Right atrium auricular region (tissue), 2 donors: ENCODE measurements around the gene SLC39A9. TPM values are rescaled to one million over a fixed set of nuclear protein-coding genes. Genes with fewer than 3 reads are reported as not detected.
A peak's percentile ranks its signal among the peaks of the same experiment; 100 is the strongest.

Experiments used
- DNase-seq: peaks from one replicate; pipeline ENCODE4 v3.0.0-alpha.2; 2019; ENCODE audit warnings: low spot score
- H3K27ac ChIP-seq, 2 donors: fragments of 200-600 bp; sonication (generic); 1 replicate in 1 of 2; 2 replicates in 1 of 2; pipeline ENCODE4 v1.5.1; 2016 to 2019
- H3K27me3 ChIP-seq, 2 donors: fragments of 200-600 bp; sonication (generic); one replicate each; pipeline versions ENCODE4 v1.5.1 to v1.6.0; 2017 to 2019
- H3K36me3 ChIP-seq: fragments of 200-600 bp; sonication (generic); one replicate; pipeline ENCODE4 v1.5.1; 2016
- H3K4me1 ChIP-seq, 2 donors: fragments of 200-600 bp; sonication (generic); one replicate each; pipeline versions ENCODE4 v1.5.1 to v1.6.0; 2017 to 2019
- H3K4me3 ChIP-seq, 2 donors: fragments of 200-600 bp; sonication (generic); 1 replicate in 1 of 2; 2 replicates in 1 of 2; pipeline ENCODE4 v1.5.1; 2017 to 2019; ENCODE audit warnings: mild to moderate bottlenecking in 1 of 2, moderate library complexity in 1 of 2
- H3K9me3 ChIP-seq, 2 donors: fragments of 200-600 bp; sonication (generic); one replicate each; pipeline ENCODE4 v1.5.1; 2019
- CTCF ChIP-seq, 2 donors: fragments of 200-600 bp; sonication (generic); IDR thresholded peaks; one replicate each; pipeline ENCODE4 v1.5.1; 2019; ENCODE audit warnings: antibody characterized with exemption in 2 of 2
- total RNA-seq, 2 donors: library from RNA; depleted of rRNA; stranded (reverse); fragments of >200 nt; gene quantifications; one replicate each; pipeline ENCODE4 v1.1.0, GENCODE V29; 2016

The SLC39A9 gene
- total RNA-seq, 2 donors from 2014 or later = 29.3 to 37.5 TPM

DNA sequence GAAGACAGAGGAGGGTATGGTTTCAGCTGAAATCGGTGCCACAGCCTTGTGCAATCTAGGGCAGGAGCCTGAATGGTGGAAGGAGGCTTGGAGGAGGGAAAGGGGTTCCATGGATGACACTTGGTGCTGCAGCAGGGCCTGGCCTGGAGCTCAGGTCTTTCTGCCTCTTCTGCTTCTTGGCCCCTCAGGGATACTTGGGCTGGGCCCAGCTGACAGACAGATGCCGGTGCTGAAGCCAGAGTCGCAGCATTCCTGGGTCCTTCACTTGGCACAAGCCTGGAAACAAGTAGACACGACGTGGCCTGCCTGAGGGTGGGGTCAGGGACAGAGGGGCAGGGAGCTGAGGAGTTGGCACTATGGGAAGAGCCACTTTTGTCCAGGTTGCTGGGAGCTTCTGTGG is 81.6 kb downstream of the SLC39A9 start:
- H3K4me1 ChIP-seq = peaks cover 0 to 17% of the 10 kb centered on the region in 2 donors
- no peak overlapping the region for H3K4me3 ChIP-seq
- no peak for TF ChIP-seq CTCF (IDR thresholded peaks at IDR 0.05)
- no peak overlapping the region for H3K27ac ChIP-seq
- no peaks in the 10 kb centered on the region for H3K9me3 ChIP-seq
- no peaks in the 10 kb centered on the region for H3K36me3 ChIP-seq
- no peak for DNase-seq
- peaks cover 0 to 5% of the 10 kb centered on the region in 2 donors for H3K27me3 ChIP-seq

- Histone ChIP-seq H3K9me3 (no peaks in the 10 kb centered on the region), H3K27me3 (peaks cover 0 to 5% of the 10 kb centered on the region in 2 donors), H3K36me3 (no peaks in the 10 kb centered on the region), H3K27ac (no peak overlapping the region), H3K4me1 (peaks cover 0 to 17% of the 10 kb centered on the region in 2 donors), H3K4me3 (no peak overlapping the region)
- no peak for TF ChIP-seq CTCF (IDR thresholded peaks at IDR 0.05)
- no peak for DNase-seq
Measured at GRCh38 chr14:69481815-69482568, 83.5 kb downstream of the SLC39A9 start.

DNA sequence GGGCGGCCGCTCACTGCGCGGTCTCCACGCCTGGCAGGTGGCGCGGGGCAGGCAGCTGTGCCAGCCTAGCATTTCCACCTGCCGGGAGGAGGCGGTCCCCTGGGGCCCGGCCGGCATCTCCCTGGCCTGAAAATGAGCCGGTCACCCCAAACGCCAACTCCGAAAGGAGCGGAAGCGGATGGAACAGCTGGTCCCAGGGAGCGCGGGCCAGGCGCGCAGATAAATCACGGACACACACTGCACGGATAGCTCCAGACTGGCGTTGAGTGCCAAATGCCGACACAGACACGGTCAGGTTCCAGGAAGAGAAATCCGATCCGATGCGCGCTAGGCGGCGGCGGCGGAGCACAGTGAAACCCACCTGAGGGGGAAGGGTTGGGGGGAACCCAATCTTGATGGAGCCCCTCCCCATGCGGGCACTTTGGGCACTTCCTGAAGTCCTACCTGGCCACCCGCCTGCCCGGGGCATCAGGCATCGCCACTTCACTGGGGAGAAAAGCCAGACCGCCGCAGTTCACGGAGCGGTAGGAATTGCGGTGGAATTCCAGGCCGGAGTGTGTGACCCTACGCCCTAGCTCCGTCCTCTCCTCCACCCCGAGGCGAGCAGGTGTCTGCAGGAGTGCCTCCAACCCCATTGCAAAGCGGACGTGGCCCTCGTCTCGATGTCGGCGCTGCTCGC is 85.4 kb downstream of the SLC39A9 start:
- no peaks in the 10 kb centered on the region for H3K9me3 ChIP-seq
- TF ChIP-seq CTCF (IDR thresholded peaks at IDR 0.05) = no peak
- H3K4me3 ChIP-seq = peak overlapping the region; percentile 29 to 53
- no peak overlapping the region for H3K27ac ChIP-seq
- no peaks in the 10 kb centered on the region for H3K36me3 ChIP-seq
- no peak for DNase-seq
- H3K27me3 ChIP-seq = peaks cover 0 to 5% of the 10 kb centered on the region in 2 donors
- H3K4me1 ChIP-seq = peaks cover 0 to 17% of the 10 kb centered on the region in 2 donors

DNA sequence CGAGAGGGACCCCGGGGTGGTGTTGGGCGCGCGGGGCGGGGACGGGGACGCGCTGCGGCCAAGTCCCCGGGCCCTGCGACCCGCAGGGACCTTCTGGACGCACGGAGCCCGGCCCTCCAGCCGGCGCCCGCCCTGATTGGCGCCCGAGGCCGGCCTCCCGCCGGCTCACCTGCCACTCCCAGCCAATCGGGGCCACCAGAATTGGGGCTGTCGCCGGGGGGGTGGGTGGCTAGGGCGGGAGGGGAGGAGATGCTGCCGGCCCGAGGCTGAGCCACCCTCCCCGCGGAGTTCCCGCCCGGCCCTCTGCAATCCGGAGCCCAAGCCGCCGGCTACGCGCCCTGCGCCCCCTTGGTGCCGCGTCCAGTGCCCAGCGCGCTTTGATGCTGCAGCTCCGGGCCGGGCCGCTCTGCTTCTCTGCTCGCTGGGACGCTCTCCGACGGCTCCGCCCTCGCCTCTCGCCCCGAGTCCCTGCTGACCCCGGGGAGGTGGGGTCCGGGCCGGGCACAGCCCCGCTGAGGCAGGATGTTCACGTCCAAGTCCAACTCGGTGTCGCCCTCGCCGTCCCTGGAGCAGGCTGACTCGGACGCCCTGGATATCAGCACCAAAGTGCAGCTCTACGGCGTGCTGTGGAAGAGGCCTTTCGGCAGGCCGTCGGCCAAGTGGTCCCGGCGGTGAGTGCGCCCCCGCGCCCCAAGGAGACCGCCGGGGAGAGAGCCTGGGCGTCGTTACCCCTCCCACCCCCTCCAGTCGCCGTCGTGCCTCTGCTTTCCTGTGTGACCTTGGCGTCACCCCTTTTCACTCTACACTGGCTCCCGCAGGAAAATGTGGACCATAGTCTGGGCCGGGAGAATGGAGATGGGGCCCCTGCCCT is 86.2 kb downstream of the SLC39A9 start, which contains the start of gene PLEKHD1:
Gene PLEKHD1, plus strand, starts transcription at position 285 of the 871 bp plus-strand sequence. Its CDS starts 238 bp downstream, at position 523.
- no peak for DNase-seq
- Histone ChIP-seq H3K9me3 (no peaks in the 10 kb centered on the region), H3K27ac (no peak within 1 kb of the TSS), H3K27me3 (peaks cover 0 to 5% of the 10 kb centered on the region in 2 donors), H3K36me3 (no peaks in the 10 kb centered on the region), H3K4me3 (peak within 1 kb of the TSS; percentile 29 to 53), H3K4me1 (peaks cover 0 to 17% of the 10 kb centered on the region in 2 donors)
- TF ChIP-seq CTCF (IDR thresholded peaks at IDR 0.05) = no peak

DNA sequence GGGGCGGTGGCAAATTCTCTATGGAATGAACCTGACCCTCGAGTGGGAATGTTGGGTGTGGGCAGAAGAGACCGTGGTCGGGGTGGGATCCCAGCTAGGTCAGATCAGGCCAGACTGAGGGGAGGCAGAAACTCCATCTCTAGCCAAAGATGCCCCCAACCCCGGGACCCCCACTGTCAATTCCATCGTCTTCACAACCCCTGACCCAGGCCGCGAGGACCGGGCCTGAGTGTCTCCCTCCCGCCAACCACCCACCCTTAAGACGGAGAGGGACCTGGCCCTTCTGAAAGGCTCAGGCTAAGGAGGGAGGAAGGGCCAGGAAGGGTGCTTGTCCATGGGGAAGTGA is 86.8 kb downstream of the SLC39A9 start:
- no peaks in the 10 kb centered on the region for H3K36me3 ChIP-seq
- no peak for TF ChIP-seq CTCF (IDR thresholded peaks at IDR 0.05)
- no peak for DNase-seq
- H3K4me3 ChIP-seq = no peak overlapping the region
- H3K27ac ChIP-seq = no peak overlapping the region
- H3K9me3 ChIP-seq = no peaks in the 10 kb centered on the region
- peaks cover 0 to 5% of the 10 kb centered on the region in 2 donors for H3K27me3 ChIP-seq
- peaks cover 0 to 17% of the 10 kb centered on the region in 2 donors for H3K4me1 ChIP-seq
